ENCODE data around the gene FAM3B. TPM values are rescaled to one million over a fixed set of nuclear protein-coding genes. Genes with fewer than 3 reads are reported as not detected.

Gene FAM3B
- total and polyA plus RNA-seq, 9 of the 15 experiments (the other 6 are each of a cell fraction or from before 2014, with no cell fraction given): 0.04 to 0.18 (median 0.12) TPM; not detected in 5

GRCh38 chr21:41387042-41387819 lies 70.6 kb downstream of the FAM3B start:
- WGBS (ENCODE audit: insufficient coverage, low coverage, missing lambda C conversion rate): 2% methylated on average over 14 of the region's 14 CpGs
- H3K79me2 ChIP-seq (ENCODE audit: control insufficient read depth, insufficient read depth, low read length): no peaks in the 10 kb centered on the region
- H3K9me1 ChIP-seq (ENCODE audit: control insufficient read depth, insufficient read depth, low read length): no peaks in the 10 kb centered on the region
- no peak overlapping the region for H3K4me2 ChIP-seq (ENCODE audit: insufficient read depth, low read length)
- H3K36me3 ChIP-seq (ENCODE audit: control insufficient read depth, insufficient read depth, low read length): no peaks in the 10 kb centered on the region
- H3K27me3 ChIP-seq (ENCODE audit: control insufficient read depth in 2 of 2, insufficient read depth in 2 of 2, low read length in 2 of 2): peaks cover 12 to 31% of the 10 kb centered on the region in 2 experiments; a peak in 4 of 5 replicates
- no peak for FAIRE-seq
- no peak overlapping the region for H2AFZ ChIP-seq (ENCODE audit: low read depth, low read length)
- intact Hi-C loops (cut with micrococcal nuclease) (no loop called here), in situ Hi-C loops (cut with MboI) (no loop called here)
- no peak overlapping the region for H3K4me3 ChIP-seq
- no peaks in the 10 kb centered on the region for H3K4me1 ChIP-seq (replicated peaks in 1 of 2; ENCODE audit: control insufficient read depth in 2 of 2, insufficient read depth in 2 of 2, low read length in 2 of 2)
- ATAC-seq: no peak
- CTCF ChIA-PET (ENCODE audit: low intra/inter-chr PET ratio): no interaction called here
- DNase-seq (ENCODE audit: extremely low read depth in 1 of 4, low spot score in 3 of 4): no peak
- no peaks in the 10 kb centered on the region for H4K20me1 ChIP-seq (replicated peaks; ENCODE audit: control insufficient read depth, insufficient read depth, low read length)
- no peak overlapping the region for H3K27ac ChIP-seq (ENCODE audit: extremely low read depth, low read depth, low read length)
- H3K9ac ChIP-seq (ENCODE audit: insufficient read depth in 1 of 2, low read depth in 2 of 2, low read length in 2 of 2): no peak overlapping the region
- no TSS peak for BruUV-seq (replicated peaks)
- POLR2A ChIA-PET: no interaction called here
- no peak for TF ChIP-seq TAF15 (IDR thresholded peaks at IDR 0.05; ENCODE audit: low read depth, low read length)
- no peak for TF ChIP-seq PPARD (CRISPR knock-in tag; IDR thresholded peaks at IDR 0.05)
- TF ChIP-seq NEUROD1 (IDR thresholded peaks at IDR 0.05; ENCODE audit: borderline replicate concordance, low read depth, low read length, partially characterized antibody): no peak
- no peak for TF ChIP-seq ZNF780A (CRISPR knock-in tag; IDR thresholded peaks at IDR 0.05)
- no peak for TF ChIP-seq ZNF764 (CRISPR knock-in tag; IDR thresholded peaks at IDR 0.05; ENCODE audit: low read depth)
- no peak for TF ChIP-seq NRF1 (conservative IDR thresholded peaks at IDR 0.05 in 1 of 2, IDR thresholded peaks at IDR 0.05 in 1 of 2)
- no peak for TF ChIP-seq HDAC8 (tag; IDR thresholded peaks at IDR 0.05)
- TF ChIP-seq TSC22D4 (tag; IDR thresholded peaks at IDR 0.05): no peak
- TF ChIP-seq JUNB (CRISPR knock-in tag; conservative IDR thresholded peaks at IDR 0.05): no peak
- H3K9me3 ChIP-seq (replicated peaks; ENCODE audit: control insufficient read depth, insufficient read depth, low read depth, low read length): no peaks in the 10 kb centered on the region
